ENCODE data around the gene IL17B. TPM values are rescaled to one million over a fixed set of nuclear protein-coding genes. Genes with fewer than 3 reads are reported as not detected.

The IL17B gene
- total RNA-seq, 1 experiment from 2014 or later = not detected

- H3K79me2 ChIP-seq (ENCODE audit: low read depth) = no peaks in the 10 kb centered on the region
- H3K27me3 ChIP-seq (ENCODE audit: insufficient read depth, low read depth) = no peaks in the 10 kb centered on the region
- no peaks in the 10 kb centered on the region for H3K9me2 ChIP-seq (ENCODE audit: insufficient read depth)
- intact Hi-C loops (cut with micrococcal nuclease; ENCODE audit: unreplicated experiment) = no loop called here
- no peak overlapping the region for H2AFZ ChIP-seq
- no peak overlapping the region for H3K4me3 ChIP-seq
- H3K4me1 ChIP-seq (replicated peaks; ENCODE audit: insufficient read depth) = no peaks in the 10 kb centered on the region
- no peak for DNase-seq
- no peaks in the 10 kb centered on the region for H3K9me3 ChIP-seq (ENCODE audit: insufficient read depth, low read depth)
- H3F3A ChIP-seq (ENCODE audit: insufficient read depth, low read depth) = peaks cover 3% of the 10 kb centered on the region; the same call in 1 of the 2 replicates
- TF ChIP-seq, protein P1, sequence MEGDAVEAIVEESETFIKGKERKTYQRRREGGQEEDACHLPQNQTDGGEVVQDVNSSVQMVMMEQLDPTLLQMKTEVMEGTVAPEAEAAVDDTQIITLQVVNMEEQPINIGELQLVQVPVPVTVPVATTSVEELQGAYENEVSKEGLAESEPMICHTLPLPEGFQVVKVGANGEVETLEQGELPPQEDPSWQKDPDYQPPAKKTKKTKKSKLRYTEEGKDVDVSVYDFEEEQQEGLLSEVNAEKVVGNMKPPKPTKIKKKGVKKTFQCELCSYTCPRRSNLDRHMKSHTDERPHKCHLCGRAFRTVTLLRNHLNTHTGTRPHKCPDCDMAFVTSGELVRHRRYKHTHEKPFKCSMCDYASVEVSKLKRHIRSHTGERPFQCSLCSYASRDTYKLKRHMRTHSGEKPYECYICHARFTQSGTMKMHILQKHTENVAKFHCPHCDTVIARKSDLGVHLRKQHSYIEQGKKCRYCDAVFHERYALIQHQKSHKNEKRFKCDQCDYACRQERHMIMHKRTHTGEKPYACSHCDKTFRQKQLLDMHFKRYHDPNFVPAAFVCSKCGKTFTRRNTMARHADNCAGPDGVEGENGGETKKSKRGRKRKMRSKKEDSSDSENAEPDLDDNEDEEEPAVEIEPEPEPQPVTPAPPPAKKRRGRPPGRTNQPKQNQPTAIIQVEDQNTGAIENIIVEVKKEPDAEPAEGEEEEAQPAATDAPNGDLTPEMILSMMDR (conservative IDR thresholded peaks at IDR 0.05) = no peak
- TF ChIP-seq EZH2 (IDR thresholded peaks at IDR 0.05; ENCODE audit: low read depth) = no peak
- H3K4me2 ChIP-seq = no peak overlapping the region
- ChIA-PET POLR2A (ENCODE audit: unreplicated experiment) (interaction anchor here (0.7 kb wide), 2 partner anchors 10 to 644 kb away, joined by 3 to 44 read pairs; no protein-coding TSS in a partner anchor), CTCF (interaction anchor here (0.6 to 1.3 kb wide), 7 partner anchors 7 to 593 kb away, joined by 3 to 7 read pairs (median 5); partner anchors contain the start of gene PCYOX1L)
- no peaks in the 10 kb centered on the region for H3K36me3 ChIP-seq (ENCODE audit: low read depth)
- H3K27ac ChIP-seq = no peak overlapping the region
- H4K20me1 ChIP-seq (ENCODE audit: insufficient read depth) = no peaks in the 10 kb centered on the region
- no TSS peak for BruUV-seq (replicated peaks)
Measured at GRCh38 chr5:149372076-149372795, 6.9 kb downstream of the IL17B start.

DNA sequence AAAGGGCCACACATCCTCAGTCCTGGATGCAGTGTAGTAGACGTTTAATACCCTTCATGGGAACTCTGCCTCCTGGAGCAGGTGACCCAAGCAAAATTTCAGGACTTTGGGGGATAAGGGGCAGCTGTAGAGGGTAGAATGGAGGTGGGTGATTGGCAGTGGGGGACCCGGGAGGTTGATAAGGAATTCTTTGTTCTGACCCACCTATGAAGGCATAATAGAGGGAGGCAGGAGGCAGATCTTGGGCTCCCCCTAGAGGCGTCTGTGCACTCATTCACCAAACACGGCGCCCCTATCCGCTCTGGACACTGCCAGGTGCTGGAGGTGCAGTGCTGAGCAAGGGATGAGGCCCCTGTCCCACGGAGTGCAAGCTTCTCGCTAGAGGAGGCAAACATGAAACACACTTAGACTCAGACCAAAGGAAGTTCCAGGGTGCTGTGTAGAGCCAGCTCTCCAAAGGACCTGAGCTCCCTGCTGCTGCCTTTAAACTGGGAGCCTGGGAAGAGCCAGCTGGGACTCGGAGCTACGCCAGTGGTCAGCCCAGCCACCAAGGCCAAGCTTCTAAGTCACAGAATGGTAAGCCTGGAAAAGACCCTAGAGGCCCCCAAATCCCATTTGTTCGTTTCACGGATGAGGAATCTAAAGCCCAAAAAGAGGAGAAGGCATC is 7.7 kb downstream of the IL17B start:
- ChIA-PET CTCF (interaction anchor here (0.6 to 1.3 kb wide), 6 partner anchors 8 to 594 kb away, joined by 3 to 7 read pairs (median 6); partner anchors contain the start of gene PCYOX1L), POLR2A (ENCODE audit: unreplicated experiment) (no interaction called here)
- Histone ChIP-seq H3K9me3 (ENCODE audit: insufficient read depth, low read depth) (no peaks in the 10 kb centered on the region), H2AFZ (no peak overlapping the region), H3K4me1 (replicated peaks; ENCODE audit: insufficient read depth) (no peaks in the 10 kb centered on the region), H3K36me3 (ENCODE audit: low read depth) (no peaks in the 10 kb centered on the region), H3K27ac (no peak overlapping the region), H3F3A (ENCODE audit: insufficient read depth, low read depth) (peaks cover 3% of the 10 kb centered on the region; the same call in 1 of the 2 replicates), H3K27me3 (ENCODE audit: insufficient read depth, low read depth) (no peaks in the 10 kb centered on the region), H3K4me2 (no peak overlapping the region), H3K9me2 (ENCODE audit: insufficient read depth) (no peaks in the 10 kb centered on the region), H3K4me3 (no peak overlapping the region), H3K79me2 (ENCODE audit: low read depth) (no peaks in the 10 kb centered on the region), H4K20me1 (ENCODE audit: insufficient read depth) (no peaks in the 10 kb centered on the region)
- peak; percentile 41 to 70 for DNase-seq
- no TSS peak for BruUV-seq (replicated peaks)
- TF ChIP-seq EZH2 (IDR thresholded peaks at IDR 0.05; ENCODE audit: low read depth) = no peak
- TF ChIP-seq, protein P1 (conservative IDR thresholded peaks at IDR 0.05) = peak; percentile 79
- intact Hi-C loops (cut with micrococcal nuclease; ENCODE audit: unreplicated experiment) = loop anchor here (1.0 to 2.0 kb wide), 2 partner anchors 54 to 637 kb away; no protein-coding TSS in a partner anchor

DNA sequence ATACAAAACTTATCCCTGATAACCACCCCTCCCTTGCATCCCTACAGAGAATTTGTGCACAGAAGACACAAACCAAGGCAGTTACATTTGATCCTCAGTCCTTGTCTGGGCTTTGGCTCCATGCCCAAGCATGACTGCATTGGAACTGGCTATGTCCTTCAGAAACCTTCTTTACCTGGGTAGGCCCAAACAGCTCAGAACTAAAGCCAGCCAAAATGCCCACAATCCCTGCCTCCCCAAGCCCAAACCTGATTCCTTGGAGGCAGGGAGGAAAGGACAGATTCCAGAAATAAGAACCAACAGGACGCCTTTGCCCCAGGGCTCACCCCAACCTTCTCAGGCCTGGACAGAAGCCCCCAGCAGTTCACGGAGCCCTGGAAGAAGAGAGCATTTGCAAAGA is 8.2 kb downstream of the IL17B start:
- intact Hi-C loops (cut with micrococcal nuclease; ENCODE audit: unreplicated experiment) = loop anchor here (1.0 to 2.0 kb wide), 2 partner anchors 54 to 636 kb away; no protein-coding TSS in a partner anchor
- peaks cover 3% of the 10 kb centered on the region; the same call in 1 of the 2 replicates for H3F3A ChIP-seq (ENCODE audit: insufficient read depth, low read depth)
- no TSS peak for BruUV-seq (replicated peaks)
- ChIA-PET CTCF (interaction anchor here (0.6 to 1.3 kb wide), 2 partner anchors 11 to 406 kb away, joined by 3 to 6 read pairs; no protein-coding TSS in a partner anchor), POLR2A (ENCODE audit: unreplicated experiment) (interaction anchor here (0.5 to 0.6 kb wide), 2 partner anchors 404 to 1408 kb away, joined by 3 read pairs; partner anchors contain the start of gene SMIM3)
- H3K27ac ChIP-seq = no peak overlapping the region
- H3K9me3 ChIP-seq (ENCODE audit: insufficient read depth, low read depth) = no peaks in the 10 kb centered on the region
- TF ChIP-seq, protein P1 (conservative IDR thresholded peaks at IDR 0.05) = no peak
- no peak for TF ChIP-seq EZH2 (IDR thresholded peaks at IDR 0.05; ENCODE audit: low read depth)
- no peaks in the 10 kb centered on the region for H3K9me2 ChIP-seq (ENCODE audit: insufficient read depth)
- no peaks in the 10 kb centered on the region for H3K4me1 ChIP-seq (replicated peaks; ENCODE audit: insufficient read depth)
- no peak overlapping the region for H3K4me3 ChIP-seq
- H3K4me2 ChIP-seq = no peak overlapping the region
- DNase-seq = no peak
- H4K20me1 ChIP-seq (ENCODE audit: insufficient read depth) = no peaks in the 10 kb centered on the region
- no peaks in the 10 kb centered on the region for H3K36me3 ChIP-seq (ENCODE audit: low read depth)
- no peak overlapping the region for H2AFZ ChIP-seq
- no peaks in the 10 kb centered on the region for H3K79me2 ChIP-seq (ENCODE audit: low read depth)
- no peaks in the 10 kb centered on the region for H3K27me3 ChIP-seq (ENCODE audit: insufficient read depth, low read depth)
